ENCODE results near the gene CCDC194.

The CCDC194 gene

GRCh38 chr19:17431417-17431816 is 37.4 kb upstream of the CCDC194 start:
- no peak for TF ChIP-seq CTCF (IDR thresholded peaks at IDR 0.05; ENCODE audit: low read depth, low read length, missing control alignments)
- DNase-seq: no peak
- in situ Hi-C loops (cut with HindIII; ENCODE audit: low pct_ligation_motif_present, low sequenced_read_pairs): no loop called here
- H3K27ac ChIP-seq: no peak overlapping the region
- H3K27me3 ChIP-seq (replicated peaks): no peaks in the 10 kb centered on the region
- no peak overlapping the region for H3K4me3 ChIP-seq (ENCODE audit: low read depth, low read length)
- H3K36me3 ChIP-seq (replicated peaks): no peaks in the 10 kb centered on the region

- DNase-seq: no peak
- no peak for TF ChIP-seq CTCF (IDR thresholded peaks at IDR 0.05; ENCODE audit: low read depth, low read length, missing control alignments)
- H3K4me3 ChIP-seq (ENCODE audit: low read depth, low read length): no peak overlapping the region
Observed at GRCh38 chr19:17429641-17430113, 35.7 kb upstream of the CCDC194 start.

GRCh38 chr19:17424743-17425365 is 30.9 kb upstream of the CCDC194 start:
- Histone ChIP-seq H3K27me3 (replicated peaks) (no peaks in the 10 kb centered on the region), H3K27ac (no peak overlapping the region), H3K36me3 (replicated peaks) (no peaks in the 10 kb centered on the region), H3K4me3 (ENCODE audit: low read depth, low read length) (no peak overlapping the region)
- peak; percentile 76 for TF ChIP-seq CTCF (IDR thresholded peaks at IDR 0.05; ENCODE audit: low read depth, low read length, missing control alignments)
- DNase-seq: peak; percentile 24
- in situ Hi-C loops (cut with HindIII; ENCODE audit: low pct_ligation_motif_present, low sequenced_read_pairs): no loop called here

More at GRCh38 chr19:17429641-17430113, 35.7 kb upstream of the CCDC194 start:
- no peaks in the 10 kb centered on the region for H3K36me3 ChIP-seq (replicated peaks)
- in situ Hi-C loops (cut with HindIII; ENCODE audit: low pct_ligation_motif_present, low sequenced_read_pairs): no loop called here
- no peaks in the 10 kb centered on the region for H3K27me3 ChIP-seq (replicated peaks)
- no peak overlapping the region for H3K27ac ChIP-seq

GRCh38 chr19:17423429-17424208 is 29.6 kb upstream of the CCDC194 start:
- no peaks in the 10 kb centered on the region for H3K36me3 ChIP-seq (replicated peaks)
- no peak for TF ChIP-seq CTCF (IDR thresholded peaks at IDR 0.05; ENCODE audit: low read depth, low read length, missing control alignments)
- H3K27ac ChIP-seq: no peak overlapping the region
- H3K27me3 ChIP-seq (replicated peaks): no peaks in the 10 kb centered on the region
- in situ Hi-C loops (cut with HindIII; ENCODE audit: low pct_ligation_motif_present, low sequenced_read_pairs): no loop called here
- no peak for DNase-seq
- H3K4me3 ChIP-seq (ENCODE audit: low read depth, low read length): no peak overlapping the region

GRCh38 chr19:17421942-17422341 is 27.9 kb upstream of the CCDC194 start:
- Histone ChIP-seq H3K27ac (no peak overlapping the region), H3K4me3 (ENCODE audit: low read depth, low read length) (no peak overlapping the region), H3K27me3 (replicated peaks) (no peaks in the 10 kb centered on the region), H3K36me3 (replicated peaks) (no peaks in the 10 kb centered on the region)
- DNase-seq: no peak
- in situ Hi-C loops (cut with HindIII; ENCODE audit: low pct_ligation_motif_present, low sequenced_read_pairs): no loop called here
- TF ChIP-seq CTCF (IDR thresholded peaks at IDR 0.05; ENCODE audit: low read depth, low read length, missing control alignments): no peak
